T-helper 22 cell (primary cell): ENCODE data around the gene ARPIN.
"Not testable (repeated sequence)": the region's sequence is repeated elsewhere in the genome, so short reads cannot be mapped to it uniquely, and the experiment has no call there.

Experiments
- DNase-seq: peaks from one replicate; pipeline ENCODE4 v3.0.0-alpha.2; 2020; ENCODE audit warnings: low read depth

ARPIN gene

GRCh38 chr15:89912674-89913396 is at the start of gene ARPIN:
Gene ARPIN, minus strand, starts transcription at chr15:89912952. Its CDS starts 117 bp downstream, at chr15:89912835.
- no peak for DNase-seq

- DNase-seq, result no peak
Observed at GRCh38 chr15:89958107-89958805, 45.5 kb upstream of the ARPIN start.

- not testable (repeated sequence) for DNase-seq
Observed at GRCh38 chr15:89955449-89955998, 42.8 kb upstream of the ARPIN start.

- no peak for DNase-seq
Observed at GRCh38 chr15:89954541-89954940, 41.8 kb upstream of the ARPIN start.

- no peak for DNase-seq
Observed at GRCh38 chr15:89948796-89949195, 36.0 kb upstream of the ARPIN start.

- no peak for DNase-seq
Observed at GRCh38 chr15:89947385-89947784, 34.6 kb upstream of the ARPIN start.

- no peak for DNase-seq
Observed at GRCh38 chr15:89946681-89947299, 34.0 kb upstream of the ARPIN start.

- DNase-seq, result not testable (repeated sequence)
Observed at GRCh38 chr15:89943721-89944120, 31.0 kb upstream of the ARPIN start.

GRCh38 chr15:89939910-89940309 is 27.2 kb upstream of the ARPIN start:
- no peak for DNase-seq

- DNase-seq, result not testable (repeated sequence)
Observed at GRCh38 chr15:89939377-89939776, 26.6 kb upstream of the ARPIN start.

- no peak for DNase-seq
Observed at GRCh38 chr15:89937365-89938350, 24.9 kb upstream of the ARPIN start.

GRCh38 chr15:89936786-89937265 is 24.1 kb upstream of the ARPIN start:
- DNase-seq, result no peak

GRCh38 chr15:89936051-89936785 is 23.5 kb upstream of the ARPIN start:
- DNase-seq, result no peak

- no peak for DNase-seq
Observed at GRCh38 chr15:89932880-89933279, 20.1 kb upstream of the ARPIN start.

GRCh38 chr15:89928421-89928820 is 15.7 kb upstream of the ARPIN start:
- DNase-seq, result no peak

GRCh38 chr15:89926158-89926557 is 13.4 kb upstream of the ARPIN start:
- DNase-seq, result no peak

- DNase-seq, result no peak
Observed at GRCh38 chr15:89917442-89918101, 4.8 kb upstream of the ARPIN start.

- no peak for DNase-seq
Observed at GRCh38 chr15:89916660-89917059, 3.9 kb upstream of the ARPIN start.

GRCh38 chr15:89912145-89912673 is 543 bp downstream of the ARPIN start:
- no peak for DNase-seq
